Airway epithelial cell (primary cell): ENCODE data around the gene RDH16. TPM values are rescaled to one million over a fixed set of nuclear protein-coding genes. Genes with fewer than 3 reads are reported as not detected.

Experiments used
- total RNA-seq: library from RNA; depleted of rRNA; stranded (reverse); fragments of >200 nt; gene quantifications from 2 replicates; pipeline ENCODE4 v1.2.3, GENCODE V29; 2015

The RDH16 gene
- 0.28 and 0.49 TPM in 2 replicates for total RNA-seq

GRCh38 chr12:56957229-56958052 is at the start of gene RDH16:
Gene RDH16, minus strand, starts transcription at chr12:56957608. Its CDS starts 146 bp downstream, at chr12:56957462.

GRCh38 chr12:57005980-57006808 is 48.8 kb upstream of the RDH16 start, which contains the start of gene ZBTB39:
Gene ZBTB39, minus strand, starts transcription at chr12:57006546. Its CDS starts 1,629 bp downstream, at chr12:57004917.

GRCh38 chr12:56933826-56934625 is 23.4 kb downstream of the RDH16 start, which contains the start of gene SDR9C7:
Gene SDR9C7, minus strand, starts transcription at chr12:56934408. Its CDS starts 147 bp downstream, at chr12:56934261.

Other genes with a start within 250 kb of the RDH16 start
- 1,159 and 1,186 TPM in 2 replicates for gene NACA, start 232.3 kb downstream of the RDH16 start, total RNA-seq
- gene PRIM1, start 205.3 kb downstream of the RDH16 start, total RNA-seq, result 18.3 and 21.9 TPM in 2 replicates
- 0.35 and 0.65 TPM in 2 replicates for gene HSD17B6, start 194.3 kb downstream of the RDH16 start, total RNA-seq
- gene SDR9C7, start 23.2 kb downstream of the RDH16 start, total RNA-seq, result 4.5 and 5.1 TPM in 2 replicates
- 3.5 and 5.2 TPM in 2 replicates for gene ZBTB39, start 48.9 kb upstream of the RDH16 start, total RNA-seq
- not detected in 2 replicates for gene TAC3, start 58.9 kb upstream of the RDH16 start, total RNA-seq
- gene MYO1A, start 92.5 kb upstream of the RDH16 start, total RNA-seq, result not detected in 2 replicates
- gene NEMP1, start 121.2 kb upstream of the RDH16 start, total RNA-seq, result 7.5 and 10.4 TPM in 2 replicates
- gene NAB2, start 131.5 kb upstream of the RDH16 start, total RNA-seq, result 72.4 and 73.9 TPM in 2 replicates
- 65.3 and 78.1 TPM in 2 replicates for gene STAT6, start 153.8 kb upstream of the RDH16 start, total RNA-seq
- 25.8 and 34.4 TPM in 2 replicates for gene LRP1, start 170.9 kb upstream of the RDH16 start, total RNA-seq
- not detected in 2 replicates for gene LRP1-AS, start 190.0 kb upstream of the RDH16 start, total RNA-seq